C4-2B (cell line): Measurements from ENCODE around the gene NEK1.
"Not testable (repeated sequence)": the region's sequence is repeated elsewhere in the genome, so short reads cannot be mapped to it uniquely, and the experiment has no call there.

Experiments used
- H3K27ac ChIP-seq: fragments of 450-650 bp; 2 replicates; pipeline ENCODE4 v1.5.1; 2017
- ZFX ChIP-seq: fragments of 450-650 bp; IDR thresholded peaks from 2 replicates; pipeline ENCODE4 v1.6.1; 2017
- TF ChIP-seq, protein P1 (sequence below): fragments of 450-650 bp; conservative IDR thresholded peaks from 2 replicates; pipeline ENCODE4 v1.5.1; 2017; ENCODE audit warnings: mild to moderate bottlenecking

Gene NEK1

DNA sequence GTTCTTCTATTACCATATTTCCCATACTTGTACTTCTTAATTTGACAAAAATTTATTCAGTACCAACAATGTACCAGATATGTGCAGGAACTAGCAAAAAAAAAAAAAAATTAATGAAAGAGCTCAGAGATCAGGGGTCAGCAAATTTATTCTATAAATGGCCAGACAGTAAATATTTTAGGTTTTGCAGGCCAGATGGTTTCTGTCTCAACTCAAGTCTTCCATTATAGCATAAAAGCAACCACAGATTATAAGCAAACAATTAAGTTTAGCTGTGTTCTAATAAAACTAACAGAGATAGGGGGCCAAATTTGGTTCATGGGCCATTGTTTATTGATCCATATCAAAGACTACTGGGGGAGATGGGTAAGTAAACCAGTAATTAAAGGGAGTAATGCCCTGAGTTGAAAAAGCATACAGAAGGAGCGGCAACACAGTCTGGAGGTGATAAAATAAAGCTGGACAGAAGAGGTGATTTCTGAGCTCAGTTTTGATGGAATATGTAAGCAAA, 19.3 kb downstream of the NEK1 start:
- no peak overlapping the region for H3K27ac ChIP-seq
- TF ChIP-seq, protein P1, sequence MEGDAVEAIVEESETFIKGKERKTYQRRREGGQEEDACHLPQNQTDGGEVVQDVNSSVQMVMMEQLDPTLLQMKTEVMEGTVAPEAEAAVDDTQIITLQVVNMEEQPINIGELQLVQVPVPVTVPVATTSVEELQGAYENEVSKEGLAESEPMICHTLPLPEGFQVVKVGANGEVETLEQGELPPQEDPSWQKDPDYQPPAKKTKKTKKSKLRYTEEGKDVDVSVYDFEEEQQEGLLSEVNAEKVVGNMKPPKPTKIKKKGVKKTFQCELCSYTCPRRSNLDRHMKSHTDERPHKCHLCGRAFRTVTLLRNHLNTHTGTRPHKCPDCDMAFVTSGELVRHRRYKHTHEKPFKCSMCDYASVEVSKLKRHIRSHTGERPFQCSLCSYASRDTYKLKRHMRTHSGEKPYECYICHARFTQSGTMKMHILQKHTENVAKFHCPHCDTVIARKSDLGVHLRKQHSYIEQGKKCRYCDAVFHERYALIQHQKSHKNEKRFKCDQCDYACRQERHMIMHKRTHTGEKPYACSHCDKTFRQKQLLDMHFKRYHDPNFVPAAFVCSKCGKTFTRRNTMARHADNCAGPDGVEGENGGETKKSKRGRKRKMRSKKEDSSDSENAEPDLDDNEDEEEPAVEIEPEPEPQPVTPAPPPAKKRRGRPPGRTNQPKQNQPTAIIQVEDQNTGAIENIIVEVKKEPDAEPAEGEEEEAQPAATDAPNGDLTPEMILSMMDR = no peak
- no peak for TF ChIP-seq ZFX

DNA sequence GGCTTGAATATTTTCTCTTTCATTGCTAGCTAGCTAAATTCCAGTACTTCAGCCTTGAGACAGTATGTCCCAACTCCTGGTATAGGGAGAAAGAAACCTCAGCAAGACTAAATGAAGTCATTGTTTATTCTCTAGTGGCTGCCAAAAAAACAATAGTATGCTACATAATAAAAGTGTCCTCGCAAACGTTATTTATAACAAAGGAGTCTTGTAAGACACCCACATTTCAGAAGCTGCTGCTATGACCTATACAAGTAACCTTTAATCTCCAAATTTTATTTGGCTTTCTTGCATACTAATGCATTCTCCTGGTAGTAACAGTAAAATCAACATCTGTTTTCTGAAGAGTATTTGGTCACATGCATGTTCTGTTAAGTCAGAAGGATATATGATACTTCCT, 28.8 kb downstream of the NEK1 start:
- no peak for TF ChIP-seq ZFX
- TF ChIP-seq, protein P1 = no peak
- H3K27ac ChIP-seq = no peak overlapping the region

DNA sequence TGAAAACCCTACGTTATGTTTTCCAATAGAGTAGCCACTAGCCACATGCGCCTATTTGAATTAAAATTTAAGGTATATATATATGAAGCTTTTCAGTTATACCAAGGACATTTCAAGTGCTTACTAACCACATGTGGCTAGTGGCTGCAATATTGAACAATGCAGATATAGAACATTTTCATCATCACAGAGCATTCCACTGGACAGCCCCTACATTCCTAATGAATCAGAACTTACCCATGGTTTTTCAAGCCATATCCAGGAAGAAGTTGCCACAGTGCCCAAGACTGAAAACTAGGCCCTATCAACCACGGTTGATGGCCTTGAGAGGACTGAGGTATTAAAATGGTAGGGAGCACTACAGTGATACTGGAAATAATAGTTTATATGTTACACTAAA, 29.7 kb downstream of the NEK1 start:
- no peak overlapping the region for H3K27ac ChIP-seq
- no peak for TF ChIP-seq ZFX
- TF ChIP-seq, protein P1 = no peak

DNA sequence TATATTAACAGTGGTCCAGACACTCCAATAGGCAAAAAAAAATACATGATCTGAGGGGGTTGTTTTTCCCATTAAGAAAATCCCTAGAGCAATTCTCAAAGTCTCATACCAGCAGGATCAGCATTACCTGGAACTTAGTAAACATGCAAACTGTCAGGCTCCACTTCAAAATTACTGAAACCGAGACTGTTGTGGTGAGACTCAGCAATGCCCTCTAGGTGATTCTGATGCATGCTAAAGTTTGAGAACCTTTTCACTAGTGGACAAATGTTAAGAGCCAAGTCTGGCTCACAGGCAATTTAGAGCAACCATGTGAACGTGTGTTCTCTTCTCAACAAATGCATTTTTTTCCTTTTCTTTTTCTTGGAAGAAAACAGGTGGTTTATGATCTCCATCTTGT, 30.2 kb downstream of the NEK1 start:
- TF ChIP-seq, protein P1 = no peak
- TF ChIP-seq ZFX = no peak
- H3K27ac ChIP-seq = no peak overlapping the region

- TF ChIP-seq, protein P1 = no peak
- TF ChIP-seq ZFX = no peak
- no peak overlapping the region for H3K27ac ChIP-seq
These were observed 38.5 kb downstream of the NEK1 start for GRCh38 chr4:169573889-169574288.

- TF ChIP-seq ZFX = no peak
- TF ChIP-seq, protein P1 = no peak
- no peak overlapping the region for H3K27ac ChIP-seq
These were observed 40.9 kb downstream of the NEK1 start for GRCh38 chr4:169571435-169571834.

DNA sequence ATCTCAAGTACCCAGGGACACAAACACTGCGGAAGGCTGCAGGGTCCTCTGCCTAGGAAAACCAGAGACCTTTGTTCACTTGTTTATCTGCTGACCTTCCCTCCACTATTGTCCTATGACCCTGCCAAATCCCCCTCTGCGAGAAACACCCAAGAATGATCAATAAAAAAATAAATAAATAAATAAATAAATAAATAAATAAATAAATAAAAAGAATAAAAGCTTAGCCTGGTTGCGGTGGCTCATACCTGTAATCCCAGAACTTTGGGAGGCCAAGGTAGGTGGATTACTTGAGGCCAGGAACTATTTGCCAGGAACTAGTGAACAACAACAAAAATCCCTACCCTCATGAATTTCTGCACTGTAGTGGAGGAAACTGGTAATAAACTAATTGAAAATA, 41.4 kb downstream of the NEK1 start:
- not testable (repeated sequence) for H3K27ac ChIP-seq

GRCh38 chr4:169570266-169570665, 42.1 kb downstream of the NEK1 start:
- not testable (repeated sequence) for H3K27ac ChIP-seq

GRCh38 chr4:169569188-169569587, 43.2 kb downstream of the NEK1 start:
- H3K27ac ChIP-seq = not testable (repeated sequence)
